K562 (cell line): ENCODE data around the gene SLC19A1. TPM values are rescaled to one million over a fixed set of nuclear protein-coding genes. Genes with fewer than 3 reads are reported as not detected.
A peak's percentile ranks its signal among the peaks of the same experiment; 100 is the strongest.

Experiments used
- ARID1B ChIP-seq: fragments of 450-650 bp; IDR thresholded peaks from 2 replicates; pipeline ENCODE4 v1.6.1; 2016; ENCODE audit warnings: antibody characterized with exemption, mild to moderate bottlenecking, inconsistent platforms
- FOXP1 ChIP-seq: sonication (generic); formaldehyde crosslinking; IDR thresholded peaks from 2 replicates; pipeline ENCODE4 v1.8.0; 2022; ENCODE audit warnings: mild to moderate bottlenecking, missing genetic modification reagents
- KAT2B ChIP-seq: IDR thresholded peaks from one replicate; pipeline ENCODE4 v1.6.1; 2012; ENCODE audit warnings: low read depth, mild to moderate bottlenecking, control low read depth, inconsistent platforms, low read length, moderate library complexity
- MAZ ChIP-seq, 2 experiments: fragments of 450-650 bp in 1 of 2; sonication (generic) in 1 of 2; formaldehyde crosslinking; IDR thresholded peaks in 1 of 2; conservative IDR thresholded peaks in 1 of 2; 2 replicates each; pipeline versions ENCODE4 v1.4.0 to v1.5.0; 2020; ENCODE audit warnings: mild to moderate bottlenecking in 1 of 2, missing genetic modification reagents in 1 of 2
- NCOA2 ChIP-seq, 2 experiments: fragments of 450-650 bp; IDR thresholded peaks; 2 replicates each; pipeline ENCODE4 v1.6.1; 2018; ENCODE audit warnings: mild to moderate bottlenecking in 2 of 2, moderate library complexity in 1 of 2; ENCODE audit not compliant: partially characterized antibody in 2 of 2
- NR2C2 ChIP-seq, 2 experiments: fragments of 200-800 bp in 1 of 2; sonication (Bioruptor generic) in 1 of 2; sonication (generic) in 1 of 2; formaldehyde crosslinking in 1 of 2; IDR thresholded peaks; 2 replicates each; pipeline versions ENCODE4 v1.6.1 to v1.8.0; 2016 to 2022; ENCODE audit warnings: mild to moderate bottlenecking in 1 of 2, missing compliant biosample characterization in 1 of 2, missing genetic modification characterization in 1 of 2, missing genetic modification reagents in 1 of 2
- NUFIP1 ChIP-seq: fragments of 450-650 bp; IDR thresholded peaks from 2 replicates; pipeline ENCODE4 v1.6.1; 2018; ENCODE audit not compliant: partially characterized antibody
- PYGO2 ChIP-seq: fragments of 450-650 bp; IDR thresholded peaks from 2 replicates; pipeline ENCODE4 v1.6.1; 2016; ENCODE audit warnings: mild to moderate bottlenecking, missing genetic modification characterization, moderate library complexity, missing compliant biosample characterization
- SIN3A ChIP-seq, 2 experiments: fragments of 150-350 bp in 1 of 2; IDR thresholded peaks; 2 replicates each; pipeline ENCODE4 v1.6.1; 2011 to 2016; ENCODE audit warnings: borderline replicate concordance in 2 of 2, low read depth in 2 of 2, low read length in 2 of 2, mild to moderate bottlenecking in 2 of 2, moderate library complexity in 2 of 2; ENCODE audit not compliant: control insufficient read depth in 1 of 2
- TCF7L2 ChIP-seq: fragments of 150-350 bp; IDR thresholded peaks from 2 replicates; pipeline ENCODE4 v1.6.1; 2016; ENCODE audit warnings: low read depth, mild to moderate bottlenecking, low read length, moderate library complexity
- TFE3 ChIP-seq: fragments of 450-650 bp; formaldehyde crosslinking; IDR thresholded peaks from 2 replicates; pipeline ENCODE4 v1.4.0; 2020; ENCODE audit warnings: mild to moderate bottlenecking, mixed read lengths
- ZNF347 ChIP-seq: fragments of 450-650 bp; formaldehyde crosslinking; IDR thresholded peaks from 2 replicates; pipeline ENCODE4 v1.4.0; 2020; ENCODE audit warnings: low read depth, mild to moderate bottlenecking, moderate library complexity
- ZNF584 ChIP-seq: fragments of 200-800 bp; sonication (Bioruptor generic); IDR thresholded peaks from 2 replicates; pipeline ENCODE4 v1.6.1; 2016; ENCODE audit warnings: low read depth, mild to moderate bottlenecking, missing genetic modification characterization, missing compliant biosample characterization
- ZNF740 ChIP-seq, 3 experiments: fragments of 200-800 bp in 1 of 3; sonication (Bioruptor generic) in 1 of 3; sonication (generic) in 1 of 3; formaldehyde crosslinking in 1 of 3; IDR thresholded peaks; 2 replicates each; pipeline versions ENCODE4 v1.6.1 to v1.8.0; 2016 to 2022; ENCODE audit warnings: mild to moderate bottlenecking in 2 of 3, missing compliant biosample characterization in 2 of 3, missing genetic modification characterization in 2 of 3, missing genetic modification reagents in 1 of 3
- polyA plus RNA-seq, 8 experiments: library from polyadenylated mRNA; depleted of rRNA in 4 of 8; stranded (reverse) in 5 of 8; unstranded in 3 of 8; fragments of >200 nt; fragmentation: Nextera tagmentation in 2 of 8; fragmentation: Illumina TruSeq in 1 of 8; extraction: Ambion mirVana in 2 of 8; extraction: Trizol in 1 of 8; gene quantifications; 2 replicates each; pipeline versions ENCODE4 v1.2.1 to v1.2.3, GENCODE V29; 2011 to 2014; ENCODE audit warnings: inconsistent platforms in 1 of 8, missing spikeins in 1 of 8
- total RNA-seq, 7 experiments: library from RNA; depleted of rRNA in 6 of 7; stranded (reverse); fragments of >200 nt in 6 of 7; fragmentation: Illumina TruSeq in 2 of 7; extraction: Trizol in 2 of 7; gene quantifications; 2 replicates each; pipeline versions ENCODE4 v1.2.1 to v1.2.3, GENCODE V29; 2011 to 2021; ENCODE audit warnings: low replicate concordance in 1 of 7
- TF ChIP-seq, protein P1 (sequence below): fragments of 250-450 bp; sonication (Bioruptor Pico); IDR thresholded peaks from 2 replicates; pipeline ENCODE4 v1.9.0; 2021; ENCODE audit warnings: mild to moderate bottlenecking, inconsistent platforms
- TF ChIP-seq, protein P2 (sequence below): IDR thresholded peaks from 3 replicates; pipeline ENCODE4 v1.6.1; 2011; ENCODE audit warnings: borderline replicate concordance, mild to moderate bottlenecking, moderate library complexity; ENCODE audit not compliant: insufficient read length; ENCODE audit errors: extremely low read depth
- TF ChIP-seq, protein P3 (sequence below): fragments of 450-650 bp; IDR thresholded peaks from 2 replicates; pipeline ENCODE4 v1.6.1; 2016; ENCODE audit warnings: missing biosample characterization, missing genetic modification characterization

The SLC19A1 gene
- total and polyA plus RNA-seq, 9 of the 15 experiments (the other 6 are each of a cell fraction or from before 2014, with no cell fraction given): 0.65 to 88.7 (median 12.0) TPM

DNA sequence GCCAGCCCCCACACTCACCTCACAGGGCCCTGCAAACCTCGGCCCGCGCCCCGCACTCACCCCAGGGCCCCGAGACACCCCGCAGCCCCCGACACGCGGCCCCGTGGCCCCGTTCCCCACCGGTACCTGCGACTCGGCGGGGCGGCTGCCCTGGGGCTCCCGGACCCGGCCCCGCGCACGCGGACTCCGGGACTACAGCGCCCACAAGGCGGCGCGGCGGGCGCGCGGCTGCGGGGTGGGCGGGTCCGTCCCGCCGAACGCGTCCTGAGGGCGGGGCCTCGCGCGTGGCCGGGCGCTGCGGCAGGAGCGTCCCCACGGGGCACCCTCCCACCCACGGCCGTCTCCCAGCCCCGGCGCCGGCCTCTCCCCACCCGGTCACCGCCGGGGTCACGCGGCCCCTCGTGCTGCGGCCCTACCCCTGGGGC, at the start of gene SLC19A1 (continued):
- TF ChIP-seq TFE3 (CRISPR knock-in tag) (no peak), NCOA2 (IDR thresholded peaks at IDR 0.05; ENCODE audit: partially characterized antibody in 2 of 2) (no peak), FOXP1 (CRISPR knock-in tag) (no peak), SIN3A (IDR thresholded peaks at IDR 0.05; ENCODE audit: borderline replicate concordance in 2 of 2, control insufficient read depth in 1 of 2, low read depth in 2 of 2, low read length in 2 of 2) (peak in 1 of 2 experiments; percentile 79; a peak in 1 of 4 replicates), ZNF347 (no peak), PYGO2 (tag) (no peak), TCF7L2 (no peak), MAZ (CRISPR knock-in tag; conservative IDR thresholded peaks at IDR 0.05 in 1 of 2, IDR thresholded peaks at IDR 0.05 in 1 of 2) (peak in 1 of 2 experiments; percentile 15; a peak in 1 of 4 replicates), ARID1B (no peak), NUFIP1 (no peak), KAT2B (no peak), ZNF740 (CRISPR knock-in tag; IDR thresholded peaks at IDR 0.05) (no peak), ZNF740 (tag; IDR thresholded peaks at IDR 0.05) (no peak), ZNF584 (CRISPR knock-in tag) (no peak), NR2C2 (CRISPR knock-in tag; IDR thresholded peaks at IDR 0.05) (no peak), NR2C2 (tag; IDR thresholded peaks at IDR 0.05) (peak; percentile 76)
- TF ChIP-seq, protein P1, sequence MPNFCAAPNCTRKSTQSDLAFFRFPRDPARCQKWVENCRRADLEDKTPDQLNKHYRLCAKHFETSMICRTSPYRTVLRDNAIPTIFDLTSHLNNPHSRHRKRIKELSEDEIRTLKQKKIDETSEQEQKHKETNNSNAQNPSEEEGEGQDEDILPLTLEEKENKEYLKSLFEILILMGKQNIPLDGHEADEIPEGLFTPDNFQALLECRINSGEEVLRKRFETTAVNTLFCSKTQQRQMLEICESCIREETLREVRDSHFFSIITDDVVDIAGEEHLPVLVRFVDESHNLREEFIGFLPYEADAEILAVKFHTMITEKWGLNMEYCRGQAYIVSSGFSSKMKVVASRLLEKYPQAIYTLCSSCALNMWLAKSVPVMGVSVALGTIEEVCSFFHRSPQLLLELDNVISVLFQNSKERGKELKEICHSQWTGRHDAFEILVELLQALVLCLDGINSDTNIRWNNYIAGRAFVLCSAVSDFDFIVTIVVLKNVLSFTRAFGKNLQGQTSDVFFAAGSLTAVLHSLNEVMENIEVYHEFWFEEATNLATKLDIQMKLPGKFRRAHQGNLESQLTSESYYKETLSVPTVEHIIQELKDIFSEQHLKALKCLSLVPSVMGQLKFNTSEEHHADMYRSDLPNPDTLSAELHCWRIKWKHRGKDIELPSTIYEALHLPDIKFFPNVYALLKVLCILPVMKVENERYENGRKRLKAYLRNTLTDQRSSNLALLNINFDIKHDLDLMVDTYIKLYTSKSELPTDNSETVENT (CRISPR knock-in tag): peak; percentile 62; the same call in 1 of the 2 replicates
- TF ChIP-seq, protein P2, sequence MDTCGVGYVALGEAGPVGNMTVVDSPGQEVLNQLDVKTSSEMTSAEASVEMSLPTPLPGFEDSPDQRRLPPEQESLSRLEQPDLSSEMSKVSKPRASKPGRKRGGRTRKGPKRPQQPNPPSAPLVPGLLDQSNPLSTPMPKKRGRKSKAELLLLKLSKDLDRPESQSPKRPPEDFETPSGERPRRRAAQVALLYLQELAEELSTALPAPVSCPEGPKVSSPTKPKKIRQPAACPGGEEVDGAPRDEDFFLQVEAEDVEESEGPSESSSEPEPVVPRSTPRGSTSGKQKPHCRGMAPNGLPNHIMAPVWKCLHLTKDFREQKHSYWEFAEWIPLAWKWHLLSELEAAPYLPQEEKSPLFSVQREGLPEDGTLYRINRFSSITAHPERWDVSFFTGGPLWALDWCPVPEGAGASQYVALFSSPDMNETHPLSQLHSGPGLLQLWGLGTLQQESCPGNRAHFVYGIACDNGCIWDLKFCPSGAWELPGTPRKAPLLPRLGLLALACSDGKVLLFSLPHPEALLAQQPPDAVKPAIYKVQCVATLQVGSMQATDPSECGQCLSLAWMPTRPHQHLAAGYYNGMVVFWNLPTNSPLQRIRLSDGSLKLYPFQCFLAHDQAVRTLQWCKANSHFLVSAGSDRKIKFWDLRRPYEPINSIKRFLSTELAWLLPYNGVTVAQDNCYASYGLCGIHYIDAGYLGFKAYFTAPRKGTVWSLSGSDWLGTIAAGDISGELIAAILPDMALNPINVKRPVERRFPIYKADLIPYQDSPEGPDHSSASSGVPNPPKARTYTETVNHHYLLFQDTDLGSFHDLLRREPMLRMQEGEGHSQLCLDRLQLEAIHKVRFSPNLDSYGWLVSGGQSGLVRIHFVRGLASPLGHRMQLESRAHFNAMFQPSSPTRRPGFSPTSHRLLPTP: no peak
- TF ChIP-seq, protein P3, sequence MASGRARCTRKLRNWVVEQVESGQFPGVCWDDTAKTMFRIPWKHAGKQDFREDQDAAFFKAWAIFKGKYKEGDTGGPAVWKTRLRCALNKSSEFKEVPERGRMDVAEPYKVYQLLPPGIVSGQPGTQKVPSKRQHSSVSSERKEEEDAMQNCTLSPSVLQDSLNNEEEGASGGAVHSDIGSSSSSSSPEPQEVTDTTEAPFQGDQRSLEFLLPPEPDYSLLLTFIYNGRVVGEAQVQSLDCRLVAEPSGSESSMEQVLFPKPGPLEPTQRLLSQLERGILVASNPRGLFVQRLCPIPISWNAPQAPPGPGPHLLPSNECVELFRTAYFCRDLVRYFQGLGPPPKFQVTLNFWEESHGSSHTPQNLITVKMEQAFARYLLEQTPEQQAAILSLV: no peak
